SKM-1 (cell line): ENCODE measurements around the gene SYNE1.
"Not testable (repeated sequence)": the region's sequence is repeated elsewhere in the genome, so short reads cannot be mapped to it uniquely, and the experiment has no call there.

Experiments used
- DNase-seq: peaks from one replicate; lab custom pipeline; 2025; ENCODE audit not compliant: unreplicated experiment; lab: John Stamatoyannopoulos, UW

SYNE1 gene

DNA sequence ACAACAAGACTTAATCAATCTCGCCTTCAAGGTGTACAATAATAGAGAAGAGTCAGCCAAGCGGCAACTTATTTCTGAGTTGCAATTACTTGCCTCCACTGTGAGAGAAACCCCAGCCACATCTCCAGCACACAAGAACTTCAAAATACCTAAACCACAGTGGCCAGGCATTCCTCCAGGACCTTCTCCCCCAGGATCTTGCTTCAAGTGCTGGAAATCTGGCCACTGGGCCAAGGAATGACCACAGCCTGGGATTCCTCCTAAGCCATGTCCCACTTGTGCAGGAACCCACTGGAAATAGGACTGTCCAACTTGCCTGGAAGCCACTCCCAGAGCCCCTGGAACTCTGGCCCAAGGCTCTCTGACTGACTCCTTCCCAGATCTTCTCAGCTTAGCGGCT is 144.9 kb downstream of the SYNE1 start:
- not testable (repeated sequence) for DNase-seq

DNA sequence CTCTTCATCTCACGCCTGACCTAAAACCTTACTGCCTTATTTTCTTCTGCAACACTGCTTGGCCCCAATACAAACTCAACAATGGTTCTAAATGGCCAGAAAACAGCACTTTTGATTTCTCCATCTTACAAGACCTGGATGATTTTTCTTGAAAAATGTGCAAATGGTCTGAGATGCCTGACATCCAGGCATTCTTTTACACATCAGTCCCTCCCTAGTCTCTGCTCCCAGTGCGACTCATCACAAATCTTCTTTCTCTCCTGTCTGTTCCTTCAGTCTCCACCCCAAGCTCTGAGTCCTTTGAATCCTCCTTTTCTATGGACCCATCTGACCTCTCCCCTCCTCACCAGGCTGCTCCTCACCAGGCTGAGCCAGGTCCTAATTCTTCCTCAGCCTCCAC is 145.7 kb downstream of the SYNE1 start:
- not testable (repeated sequence) for DNase-seq

GRCh38 chr6:152490971-152491378 is 146.2 kb downstream of the SYNE1 start:
- DNase-seq, result not testable (repeated sequence)

- no peak for DNase-seq
These were observed 152.4 kb downstream of the SYNE1 start for GRCh38 chr6:152484806-152485205.

DNA sequence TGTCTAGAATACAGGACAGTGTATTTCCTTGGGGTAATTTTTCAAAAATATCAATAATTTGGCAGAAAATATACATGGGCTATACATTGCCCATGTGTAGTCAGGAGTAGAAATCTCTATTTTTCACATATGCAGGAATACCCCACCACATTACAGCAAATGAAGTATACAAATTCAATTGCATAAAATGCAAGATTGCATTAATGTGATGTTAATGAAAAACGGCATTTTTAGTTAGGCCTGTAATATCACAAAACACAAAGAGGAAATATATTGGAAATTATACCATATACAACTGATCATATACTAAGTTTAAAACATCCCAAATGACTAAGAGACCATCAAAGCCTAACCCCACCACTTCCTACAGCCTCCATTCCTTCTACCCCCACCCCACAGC is 154.9 kb downstream of the SYNE1 start:
- no peak for DNase-seq

DNA sequence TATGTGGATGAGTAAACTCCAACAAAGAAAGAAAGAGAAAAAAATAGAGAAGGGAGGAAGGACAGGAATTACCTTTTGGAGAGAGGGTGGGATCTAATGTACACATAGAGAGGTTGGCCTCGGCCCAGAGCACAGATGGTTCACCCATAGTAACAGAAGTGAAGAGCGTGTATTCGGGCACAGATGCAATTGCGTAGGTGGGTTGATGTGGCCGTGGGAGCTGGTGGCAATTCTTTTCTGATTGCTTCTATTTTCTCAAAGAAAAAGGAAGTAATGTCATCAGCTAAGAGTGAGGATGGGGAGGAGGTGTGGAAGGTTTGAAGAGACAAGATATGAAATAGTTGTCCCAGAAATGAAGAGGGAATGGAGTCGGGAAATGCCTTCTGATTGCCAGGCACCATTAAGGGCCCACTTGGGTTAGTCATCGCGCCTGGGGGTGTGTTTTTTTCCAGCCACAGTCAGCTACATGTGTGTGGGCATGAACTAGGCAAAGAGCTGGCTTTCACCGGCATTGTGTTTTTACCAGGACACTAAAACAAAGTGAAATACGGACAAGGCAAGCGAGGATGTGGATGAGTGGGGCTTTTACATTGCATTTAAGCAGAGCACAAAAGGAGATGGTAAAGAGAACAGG is 158.7 kb downstream of the SYNE1 start:
- no peak for DNase-seq

DNA sequence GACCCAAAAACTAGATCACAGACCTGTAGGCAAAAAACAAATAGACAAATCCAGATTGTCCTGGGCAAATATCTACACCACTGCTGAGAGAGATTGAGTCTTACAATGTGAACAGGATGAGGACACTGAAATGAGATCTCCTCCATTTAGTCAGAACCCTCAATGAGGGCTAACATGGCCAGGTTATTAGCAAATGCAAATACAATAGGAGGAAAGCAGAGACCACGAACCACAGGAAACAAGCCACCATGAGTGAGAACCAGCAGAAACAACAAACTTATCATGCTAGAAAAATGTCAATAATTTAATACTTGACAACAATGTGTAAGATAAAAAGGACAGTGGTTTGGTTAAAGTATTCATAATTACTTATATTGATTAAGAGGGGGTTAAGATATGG is 162.8 kb downstream of the SYNE1 start:
- no peak for DNase-seq

DNA sequence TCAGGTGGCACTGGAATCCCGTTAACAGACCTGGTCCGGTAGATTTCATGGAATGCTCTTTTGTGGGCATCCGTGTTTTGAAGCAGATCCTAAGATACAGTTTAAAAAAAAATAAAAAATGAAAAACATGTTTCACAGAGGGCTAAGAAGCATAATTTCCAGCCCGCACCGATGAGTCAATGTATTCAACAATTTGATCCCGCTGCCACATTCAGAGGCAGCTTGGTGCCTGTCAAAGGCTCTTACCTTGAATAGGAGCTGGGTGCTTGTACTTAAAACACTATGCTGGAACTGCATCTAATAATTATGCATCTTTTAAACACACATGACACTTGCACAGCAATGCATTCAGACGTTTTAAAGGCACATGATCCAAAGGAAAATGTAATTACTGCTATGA is 164.8 kb downstream of the SYNE1 start:
- DNase-seq, result no peak

GRCh38 chr6:152471456-152472265 is 165.5 kb downstream of the SYNE1 start:
- DNase-seq, result no peak

DNA sequence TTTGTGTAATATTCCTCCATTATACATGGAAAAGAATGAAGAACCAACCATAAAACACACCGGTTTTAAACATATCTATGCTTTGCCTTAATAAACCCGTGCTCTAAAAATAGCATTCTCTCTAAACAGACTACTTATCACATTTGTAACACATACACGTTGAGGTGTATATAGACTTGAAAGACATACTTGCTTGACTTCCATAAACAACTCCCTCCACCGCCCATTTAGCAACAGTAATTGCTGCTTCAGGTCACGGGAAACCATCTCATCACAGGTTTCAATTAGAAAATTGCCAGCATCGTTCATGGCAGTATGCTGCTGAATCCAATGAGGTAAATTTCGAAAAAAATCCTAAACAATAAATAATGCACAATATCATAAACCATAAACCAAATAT is 174.0 kb downstream of the SYNE1 start:
- no peak for DNase-seq

DNA sequence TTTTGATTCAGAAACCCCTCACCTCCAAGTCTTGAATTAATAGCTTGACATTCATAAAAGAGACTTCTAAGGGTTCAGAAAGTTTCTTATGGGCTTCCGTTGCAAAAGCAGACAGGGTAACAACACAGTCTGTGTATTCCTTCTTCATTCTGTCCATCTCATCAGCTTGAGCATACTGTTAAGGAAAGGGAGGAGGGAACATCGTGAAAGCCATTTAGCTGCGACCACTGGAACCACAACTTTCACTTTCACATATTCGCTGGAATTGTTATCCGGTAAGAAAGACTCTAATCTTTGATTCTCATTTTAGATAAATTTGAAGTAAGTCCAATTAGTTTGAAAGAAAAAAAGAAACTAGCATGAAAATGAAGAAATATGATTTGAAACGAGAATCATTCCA is 174.4 kb downstream of the SYNE1 start:
- no peak for DNase-seq

DNA sequence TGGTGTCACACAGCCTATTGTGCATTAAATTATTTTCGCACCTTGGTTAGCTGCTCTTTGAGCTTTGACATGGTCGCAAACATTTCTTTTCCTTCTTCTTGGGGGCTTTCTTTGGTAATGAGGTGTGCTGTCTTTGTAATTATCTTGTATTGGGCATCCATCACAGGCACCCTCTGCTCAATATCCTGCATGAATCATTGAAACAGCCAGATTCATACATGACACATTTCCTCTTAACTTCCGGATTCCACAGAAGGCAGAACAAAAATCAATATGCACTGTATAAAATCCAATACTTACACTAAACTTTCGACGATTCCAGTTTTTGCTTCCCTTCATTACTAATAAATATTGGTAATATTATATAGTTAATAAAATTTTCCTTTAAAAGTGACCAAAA is 175.6 kb downstream of the SYNE1 start:
- no peak for DNase-seq

- DNase-seq, result no peak
These were observed 178.2 kb downstream of the SYNE1 start for GRCh38 chr6:152458648-152459644.

- no peak for DNase-seq
These were observed 179.1 kb downstream of the SYNE1 start for GRCh38 chr6:152457949-152458624.

GRCh38 chr6:152454003-152454402 is 183.2 kb downstream of the SYNE1 start:
- DNase-seq, result no peak

DNA sequence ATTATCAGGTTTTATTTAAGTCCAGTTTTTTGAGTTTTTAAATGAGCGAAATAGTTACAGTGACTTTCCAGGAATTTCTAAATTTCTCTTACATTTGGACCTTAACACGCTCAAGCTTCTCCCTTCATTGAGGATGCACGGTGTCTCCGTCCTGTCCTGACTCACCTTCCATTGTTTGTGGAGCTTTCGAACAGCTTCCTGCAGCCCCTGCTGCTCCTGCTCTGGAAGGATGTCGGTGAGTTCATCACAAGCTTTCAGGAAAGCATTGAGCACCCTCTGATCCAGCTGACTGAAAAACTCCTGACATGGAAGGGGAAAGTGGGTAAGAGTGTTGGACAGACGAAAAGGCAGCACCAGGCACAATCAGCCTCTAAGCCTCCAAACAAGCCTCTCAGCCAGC is 183.7 kb downstream of the SYNE1 start:
- no peak for DNase-seq

DNA sequence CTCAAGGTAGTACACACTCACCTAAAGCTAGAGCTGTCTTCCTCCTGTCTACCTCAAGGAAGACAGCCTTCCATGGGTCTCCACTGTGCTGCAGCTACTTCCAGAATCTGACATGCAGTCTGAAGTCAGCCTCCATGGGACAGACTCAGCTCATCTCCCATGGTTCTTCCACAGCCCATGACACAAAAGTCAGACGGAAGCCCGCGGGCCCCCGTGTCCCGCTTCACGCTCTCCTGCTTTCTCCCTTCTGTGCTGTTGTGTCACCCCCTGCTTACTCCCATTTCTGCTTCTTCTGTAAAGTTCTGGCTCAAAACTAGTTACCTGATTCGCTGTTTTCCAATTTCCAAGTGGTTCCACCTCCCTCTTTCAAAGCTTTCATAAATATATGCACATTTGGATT is 184.5 kb downstream of the SYNE1 start:
- DNase-seq, result no peak

- DNase-seq, result no peak
These were observed 186.6 kb downstream of the SYNE1 start for GRCh38 chr6:152450519-152450918.

DNA sequence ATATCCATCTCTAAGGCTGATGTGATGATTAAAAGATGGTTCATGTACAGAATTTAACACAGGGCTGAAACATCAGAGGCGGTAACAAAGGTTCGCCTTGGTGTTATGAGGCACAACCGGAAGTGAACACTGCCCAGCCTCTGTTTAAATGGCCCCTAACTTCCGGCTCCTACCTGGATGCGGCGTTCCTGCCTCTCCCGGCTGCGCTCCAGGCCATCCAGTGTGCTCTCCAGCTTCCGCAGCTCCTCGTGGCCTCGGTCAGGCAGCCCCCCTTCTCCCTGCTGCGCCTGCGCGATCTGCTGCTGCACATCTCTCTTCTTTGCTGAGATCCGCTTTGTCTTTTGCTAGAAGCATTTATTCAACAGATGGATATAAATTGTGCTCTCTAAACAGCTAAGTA is 195.3 kb downstream of the SYNE1 start:
- no peak for DNase-seq

- DNase-seq, result no peak
These were observed 201.3 kb downstream of the SYNE1 start for GRCh38 chr6:152435816-152436215.

- DNase-seq, result no peak
These were observed 204.4 kb downstream of the SYNE1 start for GRCh38 chr6:152432758-152433157.
